SW 1271 (cell line): Measurements from ENCODE around the gene NRXN3.

Experiments
- DNase-seq, 2 experiments: peaks; one replicate each; lab custom pipeline; 2025; lab: John Stamatoyannopoulos, UW

NRXN3 gene

DNA sequence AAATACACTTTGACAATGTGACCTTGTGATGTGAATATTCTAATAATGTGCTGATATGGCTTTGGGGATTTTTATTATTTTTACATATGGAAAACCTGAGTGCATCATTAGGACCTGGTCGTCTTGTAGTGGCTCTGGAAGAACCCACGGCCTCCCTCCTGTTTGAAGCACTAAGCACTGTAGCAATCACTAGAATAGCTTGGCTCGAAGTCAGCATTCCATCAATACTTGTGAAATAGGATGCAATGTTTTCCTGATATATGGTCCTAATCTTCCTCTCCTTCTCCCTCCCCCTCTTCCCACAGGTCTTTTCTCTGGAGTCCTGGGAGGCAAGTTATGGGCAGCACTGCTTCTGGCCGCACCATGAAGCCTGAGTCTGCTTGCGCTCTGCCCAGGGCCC is 71.9 kb downstream of the NRXN3 start:
- no peak for DNase-seq

- no peak for DNase-seq
Observed at GRCh38 chr14:78243187-78243586, 73.0 kb downstream of the NRXN3 start.

- no peak for DNase-seq
Observed at GRCh38 chr14:78245238-78245637, 75.1 kb downstream of the NRXN3 start.

DNA sequence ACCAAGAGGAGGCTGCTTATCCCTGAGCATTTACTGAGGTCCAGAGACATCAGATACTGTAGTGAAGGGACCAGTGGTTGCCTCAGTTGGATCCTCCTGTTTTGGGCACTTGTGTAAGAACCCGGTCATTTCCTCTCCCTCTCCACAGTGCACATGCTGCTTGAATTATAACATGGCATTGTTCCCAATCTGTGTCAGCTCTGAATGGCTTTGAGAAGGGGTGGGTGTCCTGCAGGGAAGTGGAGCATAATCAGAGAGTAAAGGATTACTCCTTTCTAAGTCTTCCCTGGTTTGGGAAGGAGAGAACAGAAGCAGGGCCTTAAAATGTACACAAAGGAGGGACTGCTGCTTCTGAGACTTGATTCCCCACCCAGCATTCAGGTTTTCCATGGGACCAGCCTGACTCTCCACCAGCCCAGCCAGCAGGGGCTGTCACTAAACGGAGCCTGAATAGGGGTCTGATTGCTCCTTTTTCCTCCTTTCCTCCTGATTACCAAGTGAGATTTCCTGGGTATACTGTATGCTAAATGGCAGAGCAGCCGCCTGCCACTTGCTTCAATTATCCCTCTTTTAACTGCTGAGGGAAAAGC is 78.4 kb downstream of the NRXN3 start:
- no peak for DNase-seq

GRCh38 chr14:78251308-78251707 is 81.1 kb downstream of the NRXN3 start:
- DNase-seq: no peak

DNA sequence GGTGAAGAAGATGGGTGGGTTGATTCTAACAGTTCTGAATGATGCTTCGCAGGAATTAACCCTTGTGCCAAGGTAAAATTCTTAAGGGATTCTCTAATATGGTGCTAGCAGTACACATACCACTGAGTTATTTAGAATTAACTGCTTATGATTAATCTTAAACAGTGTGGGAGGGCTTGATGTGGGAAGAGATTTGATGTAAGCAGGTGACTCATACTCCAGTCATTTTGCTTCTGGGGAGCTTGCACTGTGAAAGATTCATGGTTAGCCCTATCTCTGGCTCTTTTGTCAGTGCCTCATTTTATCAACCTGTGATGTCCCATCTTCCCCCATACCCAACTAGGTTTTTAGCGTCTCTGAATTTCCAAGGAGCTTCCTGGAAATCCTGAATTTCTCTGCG is 83.8 kb downstream of the NRXN3 start:
- DNase-seq: peak in 1 of 2 experiments; percentile 41

- DNase-seq: no peak
Observed at GRCh38 chr14:78254911-78255461, 84.8 kb downstream of the NRXN3 start.

DNA sequence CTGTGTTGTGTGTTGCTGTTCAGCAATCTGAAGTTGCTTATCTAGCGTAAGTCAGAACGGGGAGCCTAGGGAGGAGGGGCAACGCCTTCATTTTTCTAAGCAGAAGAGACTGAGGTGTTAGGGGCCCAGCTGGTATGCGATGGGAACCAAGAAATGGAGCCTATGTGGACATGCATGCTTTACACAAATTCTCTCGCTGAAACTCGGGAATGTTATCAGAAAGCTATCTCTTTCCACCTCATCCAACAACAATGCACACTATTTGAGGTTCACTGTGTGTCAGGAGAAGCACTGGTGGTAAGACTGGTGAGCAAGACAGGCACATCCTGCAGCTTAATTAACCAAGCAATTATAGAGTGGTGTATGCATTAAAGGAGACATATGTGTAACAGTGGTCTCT is 89.7 kb downstream of the NRXN3 start:
- DNase-seq: peak; percentile 19 to 21

DNA sequence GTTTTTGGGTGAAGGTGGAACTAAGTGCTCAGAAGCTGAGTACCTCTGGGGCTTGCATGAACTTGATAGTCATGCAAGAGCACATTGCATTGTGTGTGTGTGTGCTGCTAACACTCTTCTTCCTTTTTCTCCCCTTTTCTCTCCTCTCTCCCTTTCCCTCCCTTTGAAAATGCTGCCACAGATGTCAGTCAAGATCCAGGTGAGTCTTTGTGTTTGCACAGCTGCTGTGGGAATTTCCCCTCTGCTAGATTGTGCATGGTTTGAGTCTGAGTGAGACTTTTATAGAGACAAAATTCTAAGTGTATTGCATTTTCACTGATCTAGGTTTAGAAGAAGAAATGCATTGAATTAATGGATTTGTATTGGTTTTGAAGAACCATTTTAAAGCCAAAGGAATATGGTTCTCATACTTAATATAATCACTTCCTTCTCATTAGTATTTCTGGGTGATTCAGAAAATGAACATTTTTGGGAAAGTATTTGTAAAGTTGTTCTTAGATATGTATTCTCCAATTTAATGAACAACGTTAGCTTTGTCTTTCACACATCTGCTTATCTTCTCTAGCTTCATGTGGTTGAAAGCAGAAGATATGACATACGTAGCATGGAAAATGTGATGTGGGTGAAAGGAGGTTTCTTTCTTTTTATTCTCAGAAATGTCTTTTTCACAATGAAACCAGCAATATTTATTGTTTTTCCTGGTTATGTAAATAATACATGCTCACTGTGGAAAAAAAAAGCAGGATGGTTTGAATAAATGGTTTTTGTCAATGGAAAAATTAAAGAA is 108.5 kb downstream of the NRXN3 start:
- no peak for DNase-seq

DNA sequence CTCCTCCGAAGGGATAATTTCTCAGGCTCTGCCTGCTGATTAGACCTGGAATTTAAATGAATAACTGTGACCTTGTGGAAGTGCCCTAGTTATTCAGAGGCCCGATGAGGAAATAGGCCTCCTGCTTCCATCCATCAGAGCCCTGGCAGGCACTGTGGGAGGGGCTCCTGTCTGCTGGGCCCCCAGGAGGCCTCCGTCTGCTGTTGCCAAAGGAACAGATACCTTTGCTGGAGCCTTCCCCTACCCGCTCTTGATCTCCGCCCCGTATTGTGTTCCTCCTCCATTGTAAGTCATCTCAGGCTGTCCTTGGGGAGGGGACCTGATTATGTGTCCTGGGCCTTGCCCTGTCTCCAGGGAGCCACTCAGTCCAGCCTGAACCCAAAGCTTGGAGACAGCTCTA is 112.3 kb downstream of the NRXN3 start:
- DNase-seq: no peak

DNA sequence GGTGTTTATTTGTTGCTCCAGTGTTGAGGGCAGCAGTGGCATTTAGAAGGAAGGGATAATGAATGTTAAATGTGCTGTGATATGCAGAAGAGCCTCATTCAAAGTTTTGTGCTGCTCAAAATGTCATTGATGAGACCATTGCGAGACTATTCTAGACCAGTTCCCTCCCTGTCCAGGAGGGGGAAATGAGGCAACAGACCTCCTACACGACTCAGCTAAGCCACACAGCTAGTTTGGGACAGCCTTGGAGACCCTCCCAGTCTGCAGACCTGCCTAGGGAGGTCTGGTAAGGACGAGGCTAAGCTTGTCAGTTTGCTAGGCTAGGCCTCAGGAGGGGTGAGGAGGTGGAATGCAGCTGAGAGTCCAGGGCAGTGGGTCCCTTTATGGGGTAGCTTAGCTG is 116.0 kb downstream of the NRXN3 start:
- no peak for DNase-seq

DNA sequence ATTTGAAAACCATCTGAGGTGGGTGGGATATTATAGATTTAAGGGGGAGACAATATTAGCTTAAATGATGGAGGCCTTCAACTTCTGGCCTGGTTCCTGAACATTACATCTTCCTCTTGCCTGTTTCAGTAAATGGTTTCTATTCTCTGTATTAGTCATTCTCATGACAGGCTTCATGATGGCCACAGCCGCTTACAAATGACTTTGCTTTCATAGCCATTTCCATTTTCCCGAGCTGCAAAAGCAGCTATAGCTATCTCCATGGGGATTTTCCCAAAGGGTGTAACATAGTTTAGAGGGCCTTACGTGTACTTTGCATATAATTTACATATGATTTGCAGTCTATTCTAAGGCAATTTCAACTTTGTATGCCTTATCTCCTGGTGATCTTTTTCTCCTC is 121.8 kb downstream of the NRXN3 start:
- DNase-seq: no peak

DNA sequence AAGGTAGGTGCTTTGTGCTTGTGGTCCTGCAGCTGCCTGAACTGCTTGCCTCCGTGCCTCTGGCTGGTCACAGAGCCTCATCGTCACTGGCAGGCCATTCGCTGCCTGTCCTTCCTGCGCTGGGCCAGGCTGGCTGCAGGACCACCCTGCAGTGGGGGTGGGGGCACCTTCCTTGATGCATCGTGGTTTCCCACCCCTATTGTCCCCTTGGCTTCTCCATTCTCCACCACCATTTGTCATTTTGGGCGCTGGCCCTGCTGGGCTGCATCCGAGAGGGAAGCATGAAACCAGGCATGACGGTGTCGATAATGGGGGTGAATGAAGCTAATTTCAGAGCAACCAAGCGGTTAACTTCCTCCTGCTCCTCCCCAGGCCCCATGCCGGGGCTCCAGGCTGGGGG is 127.7 kb downstream of the NRXN3 start:
- DNase-seq: no peak

DNA sequence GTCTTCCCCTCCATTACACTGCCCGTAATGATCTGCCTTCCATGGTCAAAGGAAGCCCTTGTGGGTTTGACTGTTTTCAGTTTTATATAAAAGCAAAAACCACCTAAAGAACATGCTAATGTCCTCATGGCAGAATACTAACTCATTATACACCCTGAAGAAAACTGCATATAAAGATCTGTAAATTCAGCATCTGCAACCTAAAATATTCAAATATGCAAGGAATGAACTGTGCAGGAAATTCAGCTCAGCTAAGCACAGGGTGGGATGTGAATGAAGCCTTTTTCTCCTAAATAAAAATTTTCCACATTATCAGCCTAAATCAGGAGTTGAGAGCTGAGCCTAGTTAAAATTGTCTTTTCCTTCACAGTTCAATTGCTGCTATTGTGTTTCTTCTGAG is 128.1 kb downstream of the NRXN3 start:
- no peak for DNase-seq

GRCh38 chr14:78302841-78303240 is 132.7 kb downstream of the NRXN3 start:
- no peak for DNase-seq

DNA sequence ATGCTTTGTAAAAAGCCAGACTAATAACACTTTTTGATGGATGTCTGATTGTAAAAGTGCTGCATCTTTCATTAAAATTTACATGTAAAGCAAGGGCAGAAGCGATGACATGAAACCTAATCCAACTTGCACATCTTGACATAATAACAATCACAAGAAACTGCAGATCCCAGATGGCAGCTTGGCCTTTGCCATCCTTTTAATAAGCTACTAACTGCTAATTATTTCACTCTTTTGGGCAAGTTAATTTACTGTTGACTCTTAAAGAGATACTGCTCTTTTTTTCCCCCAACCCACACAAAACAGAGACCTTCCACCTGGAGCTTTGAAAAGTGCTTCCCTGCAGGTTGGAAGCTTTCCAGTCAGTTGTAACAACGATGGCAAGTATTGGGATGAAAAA is 137.5 kb downstream of the NRXN3 start:
- DNase-seq: no peak

GRCh38 chr14:78308079-78308478 is 137.9 kb downstream of the NRXN3 start:
- DNase-seq: no peak

- no peak for DNase-seq
Observed at GRCh38 chr14:78310272-78310671, 140.1 kb downstream of the NRXN3 start.

DNA sequence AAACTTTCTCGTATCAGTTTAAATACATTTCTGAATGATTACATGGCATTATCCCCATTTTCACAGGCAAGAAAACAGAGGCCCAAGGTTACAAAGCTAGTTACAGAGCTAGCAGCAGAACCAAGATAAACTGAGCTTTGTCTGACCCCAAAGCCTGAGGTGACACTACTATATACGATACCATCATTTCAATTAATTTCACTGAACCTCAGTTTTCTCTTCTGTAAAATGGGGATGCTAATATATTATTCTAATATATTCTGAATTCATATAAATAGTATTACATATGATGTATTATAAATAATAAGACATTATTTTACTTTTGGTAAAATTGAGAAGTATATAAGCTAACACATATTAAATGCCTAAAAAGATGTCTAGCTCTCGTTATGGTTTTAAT is 143.3 kb downstream of the NRXN3 start:
- DNase-seq: no peak

GRCh38 chr14:78314484-78314883 is 144.3 kb downstream of the NRXN3 start:
- DNase-seq: no peak

GRCh38 chr14:78316052-78316451 is 145.9 kb downstream of the NRXN3 start:
- no peak for DNase-seq

- DNase-seq: no peak
Observed at GRCh38 chr14:78316786-78317185, 146.6 kb downstream of the NRXN3 start.

DNA sequence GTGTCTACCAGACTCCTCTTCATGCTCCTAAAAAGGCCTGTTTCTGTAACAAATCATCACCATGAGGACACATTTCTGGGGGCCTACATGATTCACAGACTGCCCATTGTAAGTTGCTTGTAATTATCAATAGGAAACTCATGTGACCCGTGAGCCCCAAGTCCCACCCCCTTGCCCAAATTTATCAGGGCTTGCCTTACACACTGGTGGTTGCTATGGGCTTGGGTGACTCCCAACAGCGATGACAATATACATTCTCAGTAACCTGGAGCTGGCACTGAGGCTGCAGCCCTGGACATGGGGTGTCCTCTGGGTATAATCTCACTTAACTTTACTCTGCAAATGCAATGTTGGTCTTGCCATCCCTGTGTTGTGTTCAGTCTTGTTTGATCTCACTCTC is 149.2 kb downstream of the NRXN3 start:
- DNase-seq: no peak
